Measurements from ENCODE around the gene OSBPL6.

DNA sequence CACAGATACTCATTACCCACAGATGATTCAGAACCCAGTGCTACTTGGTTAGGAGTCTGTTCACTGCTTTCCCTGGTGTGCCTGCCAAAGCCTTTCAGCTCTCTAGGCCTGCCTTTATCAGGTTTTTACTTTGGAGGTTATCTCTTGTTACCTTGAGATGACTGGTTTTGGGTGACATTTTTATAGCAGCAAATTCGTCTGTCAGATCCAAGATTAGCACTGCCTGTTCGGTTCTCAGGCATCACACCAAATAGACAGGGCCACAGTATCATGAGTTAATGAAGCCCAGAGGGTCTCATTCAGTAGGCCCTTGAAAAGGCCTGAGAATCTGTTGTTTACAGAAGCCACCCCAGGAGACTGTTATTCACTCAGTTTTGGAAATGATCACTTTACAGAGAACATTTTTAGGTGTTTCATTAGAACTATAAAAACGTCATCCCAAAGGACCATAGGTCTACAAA, 121.2 kb downstream of the OSBPL6 start:
- TF ChIP-seq, protein P1, sequence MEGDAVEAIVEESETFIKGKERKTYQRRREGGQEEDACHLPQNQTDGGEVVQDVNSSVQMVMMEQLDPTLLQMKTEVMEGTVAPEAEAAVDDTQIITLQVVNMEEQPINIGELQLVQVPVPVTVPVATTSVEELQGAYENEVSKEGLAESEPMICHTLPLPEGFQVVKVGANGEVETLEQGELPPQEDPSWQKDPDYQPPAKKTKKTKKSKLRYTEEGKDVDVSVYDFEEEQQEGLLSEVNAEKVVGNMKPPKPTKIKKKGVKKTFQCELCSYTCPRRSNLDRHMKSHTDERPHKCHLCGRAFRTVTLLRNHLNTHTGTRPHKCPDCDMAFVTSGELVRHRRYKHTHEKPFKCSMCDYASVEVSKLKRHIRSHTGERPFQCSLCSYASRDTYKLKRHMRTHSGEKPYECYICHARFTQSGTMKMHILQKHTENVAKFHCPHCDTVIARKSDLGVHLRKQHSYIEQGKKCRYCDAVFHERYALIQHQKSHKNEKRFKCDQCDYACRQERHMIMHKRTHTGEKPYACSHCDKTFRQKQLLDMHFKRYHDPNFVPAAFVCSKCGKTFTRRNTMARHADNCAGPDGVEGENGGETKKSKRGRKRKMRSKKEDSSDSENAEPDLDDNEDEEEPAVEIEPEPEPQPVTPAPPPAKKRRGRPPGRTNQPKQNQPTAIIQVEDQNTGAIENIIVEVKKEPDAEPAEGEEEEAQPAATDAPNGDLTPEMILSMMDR (IDR thresholded peaks at IDR 0.05), result no peak
- no peak for TF ChIP-seq ZFX (IDR thresholded peaks at IDR 0.05; ENCODE audit: borderline replicate concordance)

Data from 22Rv1 (cell line).